ENCODE measurements around the gene CATSPERB.

The CATSPERB gene

DNA sequence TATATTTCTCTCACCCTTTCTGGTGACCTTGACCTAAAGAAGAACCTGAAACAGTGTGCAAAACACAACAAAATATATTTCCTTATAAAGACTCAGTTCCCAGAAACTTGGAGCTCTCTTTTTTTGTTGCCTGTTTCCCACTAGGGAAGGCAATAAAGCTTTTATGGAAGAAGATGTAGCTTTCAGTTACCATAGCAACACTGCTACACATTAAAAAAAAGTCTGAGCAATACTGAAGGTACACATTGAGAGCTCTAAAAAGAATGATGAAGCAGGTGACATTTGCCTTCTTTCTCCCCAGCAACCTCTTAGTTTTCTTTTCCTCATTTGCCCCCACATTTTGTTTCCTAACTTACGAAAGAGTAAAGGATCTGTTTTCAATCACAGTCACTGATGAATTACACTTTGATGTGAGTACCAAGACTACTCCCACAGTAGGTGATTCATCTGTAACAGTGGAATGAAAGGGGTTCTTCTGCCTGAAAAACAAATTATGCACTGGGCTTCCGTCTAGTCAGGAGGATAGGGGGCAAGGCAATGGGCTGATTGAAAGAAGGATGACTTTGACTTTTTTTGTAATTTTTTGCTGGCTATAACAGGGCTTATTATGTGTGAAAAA, 1.1 kb upstream of the CATSPERB start:
- no peak for DNase-seq (ENCODE audit: low read depth)
- H3K4me3 ChIP-seq (replicated peaks; ENCODE audit: low read depth, low read length) = no peak overlapping the region
- TF ChIP-seq, protein P1, sequence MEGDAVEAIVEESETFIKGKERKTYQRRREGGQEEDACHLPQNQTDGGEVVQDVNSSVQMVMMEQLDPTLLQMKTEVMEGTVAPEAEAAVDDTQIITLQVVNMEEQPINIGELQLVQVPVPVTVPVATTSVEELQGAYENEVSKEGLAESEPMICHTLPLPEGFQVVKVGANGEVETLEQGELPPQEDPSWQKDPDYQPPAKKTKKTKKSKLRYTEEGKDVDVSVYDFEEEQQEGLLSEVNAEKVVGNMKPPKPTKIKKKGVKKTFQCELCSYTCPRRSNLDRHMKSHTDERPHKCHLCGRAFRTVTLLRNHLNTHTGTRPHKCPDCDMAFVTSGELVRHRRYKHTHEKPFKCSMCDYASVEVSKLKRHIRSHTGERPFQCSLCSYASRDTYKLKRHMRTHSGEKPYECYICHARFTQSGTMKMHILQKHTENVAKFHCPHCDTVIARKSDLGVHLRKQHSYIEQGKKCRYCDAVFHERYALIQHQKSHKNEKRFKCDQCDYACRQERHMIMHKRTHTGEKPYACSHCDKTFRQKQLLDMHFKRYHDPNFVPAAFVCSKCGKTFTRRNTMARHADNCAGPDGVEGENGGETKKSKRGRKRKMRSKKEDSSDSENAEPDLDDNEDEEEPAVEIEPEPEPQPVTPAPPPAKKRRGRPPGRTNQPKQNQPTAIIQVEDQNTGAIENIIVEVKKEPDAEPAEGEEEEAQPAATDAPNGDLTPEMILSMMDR (IDR thresholded peaks at IDR 0.05; ENCODE audit: low read length, missing control alignments) = no peak

DNA sequence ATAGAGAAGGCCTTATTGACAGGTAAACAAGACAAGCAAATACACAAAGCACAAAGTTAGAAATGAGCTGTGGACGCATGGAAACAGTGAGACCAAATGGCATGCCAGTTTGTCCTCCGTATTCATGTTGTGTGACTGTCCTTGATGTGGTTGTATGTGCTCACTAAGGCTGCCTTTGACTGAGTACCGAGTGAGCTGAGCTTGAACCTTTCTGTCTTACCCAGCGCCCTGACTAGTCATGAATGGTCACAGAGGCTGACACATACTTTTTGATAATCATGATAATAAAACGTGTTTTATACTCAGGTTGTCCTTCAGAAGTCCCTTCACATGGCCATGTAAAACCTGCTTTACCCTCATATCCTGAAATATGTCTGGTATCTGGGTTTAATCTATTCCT, 553 bp upstream of the CATSPERB start:
- TF ChIP-seq, protein P1 (IDR thresholded peaks at IDR 0.05; ENCODE audit: low read length, missing control alignments) = no peak
- no peak overlapping the region for H3K4me3 ChIP-seq (replicated peaks; ENCODE audit: low read depth, low read length)
- no peak for DNase-seq (ENCODE audit: low read depth)

DNA sequence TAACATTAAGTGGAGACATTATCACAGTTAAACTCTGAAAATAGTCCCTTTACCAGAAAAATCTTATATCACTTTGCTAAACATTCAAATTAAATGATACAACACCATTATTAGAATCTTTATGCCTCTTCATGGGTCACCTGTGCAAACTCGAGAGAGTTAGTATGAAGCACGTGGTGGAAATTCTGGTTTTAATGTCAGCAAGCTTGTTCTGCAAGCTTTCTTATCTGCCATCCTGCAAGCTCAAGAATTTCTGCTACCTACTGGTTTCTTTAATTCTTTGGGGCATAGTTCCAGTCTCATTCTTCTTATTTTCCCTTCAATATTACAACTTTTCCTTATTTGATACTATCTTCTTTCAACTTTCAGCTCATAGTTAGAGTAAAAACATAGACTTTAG, 868 bp downstream of the CATSPERB start:
- no peak overlapping the region for H3K4me3 ChIP-seq (replicated peaks; ENCODE audit: low read depth, low read length)
- DNase-seq (ENCODE audit: low read depth) = no peak
- TF ChIP-seq, protein P1 (IDR thresholded peaks at IDR 0.05; ENCODE audit: low read length, missing control alignments) = no peak

DNA sequence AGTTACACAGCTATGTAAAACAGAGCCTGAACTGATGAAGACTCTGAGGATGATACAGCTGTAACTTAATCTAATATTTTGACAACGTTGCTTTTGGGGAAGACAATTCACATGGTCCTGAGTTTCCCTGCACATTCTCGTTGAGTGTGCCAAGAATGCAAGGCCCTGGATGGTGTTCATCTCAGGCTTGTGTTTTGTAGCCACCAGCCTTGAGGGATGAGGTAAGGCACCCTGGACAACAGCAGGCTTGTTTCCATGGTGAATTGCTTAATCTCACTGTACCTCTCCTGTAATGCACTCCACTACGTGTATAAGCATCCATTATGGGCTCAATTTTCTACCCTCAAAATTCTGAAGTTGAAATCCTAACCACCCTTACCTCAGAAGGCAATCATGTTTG, 2.1 kb downstream of the CATSPERB start:
- no peak overlapping the region for H3K4me3 ChIP-seq (replicated peaks; ENCODE audit: low read depth, low read length)
- TF ChIP-seq, protein P1 (IDR thresholded peaks at IDR 0.05; ENCODE audit: low read length, missing control alignments) = no peak
- no peak for DNase-seq (ENCODE audit: low read depth)

DNA sequence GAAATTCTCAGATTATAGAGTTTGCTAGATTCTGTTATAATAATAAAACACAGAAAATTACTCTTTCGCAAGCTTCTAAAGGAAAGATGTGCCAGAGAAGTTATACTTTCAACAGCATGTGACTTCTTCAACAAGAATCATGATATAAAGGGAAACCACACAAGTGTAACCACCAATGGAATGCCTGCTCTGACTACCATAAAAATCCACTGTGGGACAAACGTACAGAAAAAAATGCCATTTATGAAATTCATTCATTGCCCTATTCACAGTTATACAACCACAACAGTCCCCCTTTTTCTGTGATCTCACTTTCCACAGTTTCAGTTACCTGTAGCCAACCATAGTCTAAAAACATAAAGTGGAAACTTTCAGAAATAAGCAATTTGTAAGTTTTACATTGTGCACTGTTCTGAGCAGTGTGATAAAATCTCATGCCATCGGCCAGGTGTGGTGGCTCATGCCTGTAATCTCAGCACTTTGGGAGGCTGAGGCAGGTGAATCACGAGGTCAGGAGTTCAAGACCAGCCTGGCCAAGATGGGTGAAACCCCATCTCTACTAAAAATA, 3.2 kb downstream of the CATSPERB start:
- TF ChIP-seq, protein P1 (IDR thresholded peaks at IDR 0.05; ENCODE audit: low read length, missing control alignments) = no peak
- no peak for DNase-seq (ENCODE audit: low read depth)
- H3K4me3 ChIP-seq (replicated peaks; ENCODE audit: low read depth, low read length) = no peak overlapping the region

DNA sequence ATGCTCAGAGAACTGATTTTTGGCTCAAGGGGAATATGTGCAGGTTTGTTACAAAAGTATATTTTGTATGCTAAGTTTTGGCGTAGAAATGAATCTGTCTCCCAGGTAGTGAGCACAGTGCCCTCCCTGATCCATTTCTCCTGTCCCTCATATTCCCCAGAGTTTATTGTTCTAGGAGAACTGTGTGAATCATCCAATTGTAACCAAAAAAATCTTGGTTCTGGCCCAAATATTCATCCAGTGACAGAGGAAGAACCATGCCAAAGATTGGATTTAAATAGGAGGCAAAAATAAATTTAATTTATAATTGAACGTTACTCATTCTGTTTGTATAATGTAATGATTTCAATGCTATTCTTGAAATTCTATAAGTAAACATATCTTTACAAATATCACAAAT, 4.8 kb downstream of the CATSPERB start:
- DNase-seq (ENCODE audit: low read depth) = no peak
- H3K4me3 ChIP-seq (replicated peaks; ENCODE audit: low read depth, low read length) = no peak overlapping the region
- TF ChIP-seq, protein P1 (IDR thresholded peaks at IDR 0.05; ENCODE audit: low read length, missing control alignments) = no peak

DNA sequence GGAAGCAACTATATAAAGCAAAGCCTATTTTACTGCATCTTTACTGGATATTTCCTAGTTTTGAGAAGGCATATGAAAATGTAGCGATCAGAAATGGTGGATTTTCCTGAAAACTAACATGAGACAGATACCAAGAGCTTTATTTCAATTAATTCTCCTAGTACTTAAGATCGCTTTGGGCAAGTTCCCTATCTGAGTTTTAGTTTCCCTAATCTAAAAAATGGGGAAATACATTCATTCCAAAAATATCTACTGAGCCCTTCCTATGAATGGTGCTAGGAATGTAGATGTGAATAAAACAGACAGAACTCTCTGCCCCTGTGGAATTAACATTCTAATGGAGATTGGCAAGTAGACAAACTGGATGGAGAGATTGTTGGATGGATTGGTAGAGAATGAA, 8.4 kb downstream of the CATSPERB start:
- no peak overlapping the region for H3K4me3 ChIP-seq (replicated peaks; ENCODE audit: low read depth, low read length)
- no peak for DNase-seq (ENCODE audit: low read depth)
- TF ChIP-seq, protein P1 (IDR thresholded peaks at IDR 0.05; ENCODE audit: low read length, missing control alignments) = no peak
